GM08714 (cell line): ENCODE results near the gene IKZF3.
"Not testable (repeated sequence)": the region's sequence is repeated elsewhere in the genome, so short reads cannot be mapped to it uniquely, and the experiment has no call there.

Source experiments
- H3K4me3 ChIP-seq: fragments of 200-500 bp; sonication (Bioruptor generic); 2 replicates; pipeline ENCODE4 v1.5.1; 2014; ENCODE audit warnings: mild to moderate bottlenecking, low read length, inconsistent platforms
- ZNF274 ChIP-seq: IDR thresholded peaks from 2 replicates; pipeline ENCODE4 v1.6.1; 2012; ENCODE audit warnings: mild to moderate bottlenecking, low read depth, low read length

The IKZF3 gene

DNA sequence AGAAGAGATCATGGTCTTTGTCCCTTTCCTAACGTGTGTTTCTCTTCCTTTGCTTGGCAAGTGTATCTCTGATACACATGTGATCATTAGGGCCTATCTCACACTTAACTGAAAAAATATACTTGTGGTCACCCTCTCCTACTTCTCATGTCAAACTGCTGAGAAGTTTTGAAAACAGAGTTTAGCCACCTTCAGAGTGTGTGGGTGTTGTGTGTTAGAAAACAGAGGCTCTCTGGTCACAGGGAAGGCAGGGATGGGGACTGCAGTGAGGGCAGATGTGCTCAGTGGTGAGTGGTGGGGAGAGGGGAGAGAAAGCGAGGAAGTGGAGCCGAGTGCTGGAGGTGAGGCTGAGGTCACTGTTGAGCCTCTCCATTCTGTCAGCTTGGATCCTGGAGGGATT, 97.0 kb downstream of the IKZF3 start:
- TF ChIP-seq ZNF274, result no peak
- H3K4me3 ChIP-seq, result no peak overlapping the region

DNA sequence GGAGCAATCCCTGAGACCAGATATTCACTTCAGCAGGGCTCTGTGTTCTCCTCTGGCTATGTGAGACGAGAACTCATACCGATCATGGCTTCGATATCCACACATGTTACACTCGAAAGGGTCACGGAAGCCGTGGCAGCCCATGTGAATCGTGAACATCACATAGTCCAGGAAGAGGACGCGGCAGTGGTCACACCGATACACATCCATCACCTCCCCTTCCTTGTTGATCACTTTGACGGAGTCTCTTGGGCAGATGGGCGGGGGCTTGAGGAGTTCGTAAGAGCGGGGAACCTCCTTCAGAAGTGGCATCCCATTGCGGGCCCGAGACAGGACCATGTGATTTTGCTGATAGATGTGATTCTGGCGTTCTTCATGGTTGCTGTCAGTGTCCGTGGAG, 98.3 kb downstream of the IKZF3 start:
- no peak overlapping the region for H3K4me3 ChIP-seq
- TF ChIP-seq ZNF274, result no peak

DNA sequence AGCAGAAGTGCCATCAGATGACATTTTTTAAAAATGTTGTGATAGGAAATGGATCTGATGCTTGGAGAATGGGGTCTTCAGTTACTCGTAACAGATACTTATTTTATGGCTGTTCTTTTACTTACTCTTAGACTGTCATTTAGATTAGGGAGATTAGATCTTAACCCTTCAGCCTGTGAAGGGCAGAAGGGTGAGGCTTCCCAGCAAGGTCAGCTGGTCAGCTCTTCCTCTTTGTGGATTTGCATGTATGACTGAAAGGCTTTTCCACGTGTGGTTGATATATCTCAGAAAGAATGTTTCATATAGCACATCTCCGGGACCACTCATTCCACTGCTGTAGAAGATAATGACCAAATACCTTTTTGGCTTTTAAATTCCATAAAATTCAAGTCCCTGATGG, 98.9 kb downstream of the IKZF3 start:
- no peak overlapping the region for H3K4me3 ChIP-seq
- no peak for TF ChIP-seq ZNF274

DNA sequence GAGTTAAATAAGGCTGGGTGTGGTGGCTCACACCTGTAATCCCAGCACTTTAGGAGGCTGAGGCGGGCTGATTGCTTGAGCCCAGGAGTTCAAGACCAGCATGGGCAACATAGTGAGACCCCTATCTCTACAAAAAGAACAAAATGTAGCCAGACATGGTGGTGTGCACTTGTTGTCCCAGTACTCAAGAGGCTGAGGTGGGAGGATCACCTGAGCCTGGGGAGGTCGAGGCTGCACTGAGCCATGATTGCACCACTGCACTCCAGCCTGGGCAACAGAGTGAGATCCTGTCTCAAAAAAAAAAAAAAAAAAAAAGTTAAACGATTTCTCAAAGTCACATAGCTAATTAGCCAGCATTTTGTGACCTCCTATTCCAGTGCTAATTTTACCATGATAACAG, 99.9 kb downstream of the IKZF3 start:
- H3K4me3 ChIP-seq, result not testable (repeated sequence)

DNA sequence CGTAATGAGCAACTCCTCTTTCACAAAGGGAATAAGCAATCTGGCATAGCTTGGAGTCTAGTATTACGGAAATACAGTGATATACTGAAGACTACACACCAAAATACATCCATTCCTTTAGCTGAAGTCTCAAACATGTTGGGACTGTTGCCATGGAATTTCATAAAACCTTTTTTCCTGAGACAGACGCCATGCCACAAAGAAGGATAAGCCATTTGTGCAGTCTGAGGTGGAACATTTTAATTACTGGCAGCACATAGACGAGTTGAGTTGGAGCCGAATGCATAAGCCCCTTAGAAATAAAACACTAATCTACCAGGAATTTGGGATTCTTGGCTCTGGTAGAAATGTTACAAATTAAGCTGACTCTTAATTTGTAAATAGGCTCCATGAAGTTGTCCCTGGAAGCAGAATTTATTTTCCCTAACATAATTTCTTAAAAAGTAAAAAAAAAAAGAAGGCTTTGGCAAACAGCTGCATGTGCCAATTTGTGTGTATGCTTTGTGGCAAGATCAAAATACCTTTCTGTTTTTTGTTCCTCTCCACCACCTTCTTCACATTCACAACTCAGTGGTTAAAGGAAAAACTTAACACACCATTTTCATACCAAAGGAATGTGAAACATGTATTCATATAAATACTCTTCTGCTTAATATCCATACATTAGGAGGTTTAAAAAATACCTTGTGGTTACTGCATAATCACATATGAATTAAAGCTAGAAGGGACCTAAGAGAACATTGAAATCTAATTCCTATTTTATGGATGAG, 100.9 kb downstream of the IKZF3 start:
- H3K4me3 ChIP-seq, result no peak overlapping the region
- no peak for TF ChIP-seq ZNF274

DNA sequence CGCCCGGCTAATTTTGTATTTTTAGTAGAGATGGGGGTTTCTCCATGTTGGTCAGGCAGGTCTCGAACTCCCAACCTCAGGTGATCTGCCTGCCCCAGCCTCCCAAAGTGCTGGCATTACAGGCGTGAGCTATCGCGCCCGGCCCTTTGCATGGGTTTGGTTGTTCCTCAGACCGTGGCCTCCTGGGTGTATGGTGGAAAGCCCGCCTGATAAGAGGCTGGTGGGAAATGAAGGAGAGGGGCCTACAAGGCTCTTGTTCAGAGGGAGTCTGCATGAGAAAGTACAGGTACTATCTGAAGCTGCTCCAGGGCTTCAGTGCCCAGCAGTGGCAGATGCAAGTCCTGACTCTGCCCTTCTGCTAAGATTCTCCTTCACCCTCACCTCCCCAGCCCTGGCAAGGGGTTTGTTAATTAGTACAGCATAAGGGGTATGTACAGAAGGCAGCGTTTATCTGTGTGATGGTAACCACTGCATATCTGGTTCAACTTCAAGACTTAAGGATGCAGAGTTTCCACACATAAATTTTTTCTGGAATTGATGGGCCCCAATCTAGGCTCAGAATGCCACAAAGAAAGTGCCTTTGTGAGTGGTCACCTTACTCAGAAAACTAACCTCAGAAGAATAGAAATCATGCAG, 102.1 kb downstream of the IKZF3 start:
- no peak for TF ChIP-seq ZNF274
- no peak overlapping the region for H3K4me3 ChIP-seq

DNA sequence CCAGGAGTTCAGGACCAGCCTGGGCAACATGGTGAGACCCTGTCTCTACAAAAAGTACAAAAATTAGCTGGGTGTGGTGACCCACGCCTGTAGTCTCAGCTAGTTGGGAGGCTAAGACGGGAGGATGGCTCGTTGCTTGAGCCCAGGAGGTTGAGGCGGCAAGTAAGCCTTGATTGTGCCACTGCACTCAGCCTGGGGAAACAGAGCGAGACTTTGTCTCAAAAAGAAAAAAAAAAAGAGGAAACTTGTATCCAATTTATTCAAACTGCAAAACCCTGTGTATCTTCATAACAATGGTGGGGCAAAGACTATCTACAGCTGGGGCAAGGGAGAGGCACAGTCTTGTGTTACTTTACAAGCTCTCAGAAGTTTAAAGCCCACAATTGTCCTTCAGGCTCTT, 104.9 kb downstream of the IKZF3 start:
- no peak overlapping the region for H3K4me3 ChIP-seq
- no peak for TF ChIP-seq ZNF274

DNA sequence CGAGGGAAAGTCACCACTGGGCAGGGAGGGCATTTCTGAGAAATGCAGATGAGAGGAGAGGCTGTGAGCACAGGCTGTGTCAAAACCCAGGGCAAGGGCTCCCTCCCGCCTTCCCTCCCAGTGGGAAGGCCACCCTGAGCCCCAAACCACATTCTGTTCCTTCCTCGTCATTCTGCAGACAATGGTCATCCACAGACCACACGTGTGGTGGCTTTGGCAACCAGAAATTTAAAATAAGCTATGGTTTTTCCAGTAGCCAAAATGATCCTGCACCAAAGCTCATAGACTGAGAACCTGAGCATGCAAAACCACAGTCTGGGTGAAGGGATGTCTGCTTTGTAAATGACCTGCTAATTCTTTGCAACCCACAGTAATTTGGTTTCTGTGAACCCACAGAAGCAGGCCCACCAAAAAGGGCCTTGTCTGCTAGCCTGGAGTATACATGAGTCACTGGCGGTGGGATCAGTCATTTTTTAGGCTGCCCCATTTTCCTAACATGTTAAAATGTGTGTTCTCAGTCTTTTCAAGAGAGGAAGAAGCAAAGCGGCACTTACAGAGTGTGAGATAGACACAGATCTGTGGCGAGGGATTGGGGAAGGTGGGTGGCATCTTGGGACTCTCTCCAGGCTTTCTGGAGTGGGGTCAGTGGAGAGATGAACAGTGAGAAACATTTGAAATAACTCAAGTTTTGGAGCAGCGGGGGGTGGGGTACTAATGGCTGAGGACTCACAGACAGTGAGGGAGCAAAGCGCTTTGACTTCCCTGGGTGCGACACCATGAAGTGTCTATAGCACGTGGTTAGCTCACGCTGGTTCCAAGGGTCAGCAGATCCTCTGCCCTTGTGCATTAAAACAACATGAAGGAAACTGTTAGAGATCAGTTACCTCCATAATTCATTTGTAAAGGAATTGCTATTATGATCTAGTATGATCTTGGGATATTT, 105.9 kb downstream of the IKZF3 start:
- no peak for TF ChIP-seq ZNF274
- peak overlapping the region; percentile 20; the same call in 1 of the 2 replicates for H3K4me3 ChIP-seq

DNA sequence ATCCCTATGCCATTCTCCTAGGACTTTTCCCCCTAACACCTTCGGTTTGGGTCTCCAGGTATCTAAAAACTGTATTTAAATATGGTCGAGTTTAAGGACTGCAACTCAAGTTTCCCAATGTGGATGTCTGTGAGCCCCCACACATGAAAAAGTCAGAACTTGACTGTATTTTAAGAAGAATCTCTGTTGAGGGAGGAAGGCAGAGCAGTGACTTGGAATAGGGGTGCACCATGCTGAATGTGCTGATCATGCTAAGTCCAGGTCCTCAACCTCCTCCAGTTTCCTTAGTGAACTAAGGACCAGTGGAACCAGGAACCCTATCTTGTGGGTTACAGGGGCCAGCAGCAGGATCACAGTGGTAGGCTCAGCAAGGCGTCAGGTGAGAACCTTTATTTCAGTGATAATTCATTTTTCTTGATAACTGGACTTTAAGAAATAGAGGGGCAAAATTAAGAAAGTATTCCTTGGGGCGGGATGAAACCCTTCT, 106.9 kb downstream of the IKZF3 start:
- no peak overlapping the region for H3K4me3 ChIP-seq
- TF ChIP-seq ZNF274, result no peak

DNA sequence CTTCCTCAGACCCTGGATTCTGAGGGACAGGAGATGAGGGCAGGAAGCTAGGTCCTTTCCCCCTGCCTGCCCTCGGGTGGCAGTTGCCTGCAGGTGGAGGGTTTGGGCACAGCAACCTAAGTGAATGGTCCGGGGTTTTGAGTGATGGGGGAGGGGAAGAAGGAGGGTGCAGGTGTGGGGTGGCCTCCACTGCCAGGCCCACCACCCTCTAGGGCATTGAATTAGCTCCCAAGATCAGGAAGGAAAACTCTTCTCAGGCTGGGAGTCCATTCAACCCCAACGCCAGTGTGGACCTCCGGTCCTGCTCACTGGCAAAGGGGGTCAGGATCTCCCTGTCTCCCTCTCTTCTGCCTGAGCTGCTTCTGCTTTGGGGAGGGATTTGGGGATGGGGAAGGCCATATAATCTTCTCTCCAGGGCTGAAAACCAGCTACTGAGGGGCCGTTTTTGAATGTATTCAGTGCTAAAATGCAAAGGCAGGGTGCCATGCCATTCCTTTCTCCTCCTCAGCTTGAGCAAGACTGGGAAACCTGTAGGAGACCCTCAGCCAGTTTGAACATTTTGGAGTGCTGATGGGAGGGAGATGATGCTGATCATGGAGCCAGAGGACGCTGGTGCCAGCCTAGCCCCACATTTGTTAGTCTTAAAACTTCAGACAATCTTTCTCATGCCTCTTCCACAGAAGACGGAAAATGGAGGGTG, 107.6 kb downstream of the IKZF3 start:
- H3K4me3 ChIP-seq, result no peak overlapping the region; the same call in 1 of the 2 replicates
- no peak for TF ChIP-seq ZNF274

DNA sequence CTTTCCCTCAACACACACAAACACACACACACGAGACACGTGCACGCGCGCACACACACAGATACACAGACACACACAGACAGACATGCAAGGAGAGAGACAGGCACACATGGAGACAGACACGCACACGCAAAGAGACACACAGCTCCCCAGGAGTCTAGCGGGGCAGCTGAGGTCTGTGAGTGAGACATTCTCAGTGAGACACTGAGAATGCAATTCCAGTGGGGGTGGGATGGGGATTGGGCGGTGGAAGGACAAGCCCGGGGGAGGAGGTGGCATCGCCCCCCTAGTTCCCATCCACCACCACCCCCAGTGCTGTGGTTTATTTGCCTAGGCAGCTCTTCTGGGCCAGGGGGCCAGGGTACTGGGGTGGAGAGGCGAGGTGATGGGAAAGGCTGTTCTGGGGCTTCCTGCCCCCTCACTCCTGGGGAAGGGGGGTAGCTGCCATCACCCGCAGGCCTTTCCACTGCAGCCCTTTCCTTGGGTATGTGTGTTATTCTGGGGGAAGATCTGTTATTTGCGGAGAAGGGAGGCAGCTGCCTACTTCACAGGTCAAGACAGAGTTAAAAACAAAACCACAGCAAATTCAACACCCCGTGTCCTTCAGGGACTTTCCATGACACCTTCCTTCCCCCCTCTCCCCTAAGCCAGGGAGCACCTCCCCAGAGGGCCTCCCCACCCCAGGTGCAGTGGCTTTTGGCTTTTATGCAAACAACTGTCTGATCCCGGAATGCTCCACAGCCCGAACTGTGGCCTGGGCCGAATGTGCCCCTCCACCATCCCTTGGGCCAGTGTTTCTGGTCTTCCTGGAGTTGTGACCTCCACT, 108.3 kb downstream of the IKZF3 start:
- H3K4me3 ChIP-seq, result peak overlapping the region; percentile 22; the same call in 1 of the 2 replicates
- no peak for TF ChIP-seq ZNF274

DNA sequence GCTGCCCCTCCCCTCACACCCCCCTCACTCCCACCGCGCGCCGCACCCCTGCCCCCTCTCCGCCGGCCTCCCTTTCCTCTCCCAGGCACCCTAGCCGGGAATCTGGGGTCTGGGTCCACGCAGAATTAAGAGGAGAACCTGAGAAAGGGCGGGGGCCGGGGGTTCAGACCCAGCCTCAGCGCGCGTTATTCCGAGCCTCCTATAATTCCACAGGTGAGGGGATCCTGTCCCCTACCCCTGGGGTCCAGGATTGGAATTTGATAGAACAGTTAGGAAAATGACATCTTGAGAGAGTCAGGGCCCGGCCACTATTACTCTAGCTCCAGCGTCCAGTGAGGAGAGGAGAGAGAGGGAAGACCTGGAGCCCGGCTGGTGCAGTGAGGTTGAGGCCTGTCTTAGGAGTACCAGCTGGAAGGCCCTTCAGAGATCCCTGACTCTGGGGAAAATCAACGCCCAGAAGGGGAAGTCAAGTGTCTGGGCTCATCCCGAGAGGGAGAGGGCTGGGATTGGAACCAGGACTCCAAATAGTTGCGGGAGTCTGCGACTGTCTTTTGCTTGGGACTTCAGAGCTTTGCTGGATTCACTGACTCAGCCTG, 109.1 kb downstream of the IKZF3 start:
- peak overlapping the region; percentile 22; the same call in 1 of the 2 replicates for H3K4me3 ChIP-seq
- TF ChIP-seq ZNF274, result no peak
